HT1080 (cell line): ENCODE results near the gene ALDH3A1. TPM values are rescaled to one million over a fixed set of nuclear protein-coding genes. Genes with fewer than 3 reads are reported as not detected.
"Not testable (repeated sequence)": the region's sequence is repeated elsewhere in the genome, so short reads cannot be mapped to it uniquely, and the experiment has no call there.

Source experiments
- DNase-seq: peaks from one replicate; pipeline ENCODE4 v3.0.0-alpha.2; 2015; ENCODE audit warnings: low read depth
- polyA plus RNA-seq, 2 experiments: library from polyadenylated mRNA; depleted of rRNA; stranded (reverse); fragments of >200 nt; gene quantifications; 2 replicates each; pipeline ENCODE4 v1.2.3, GENCODE V29; 2015
- total RNA-seq: library from RNA; depleted of rRNA; stranded (reverse); fragments of >200 nt; shearing (Covaris generic); gene quantifications from 2 replicates; pipeline ENCODE4 v1.2.3, GENCODE V29; 2014; rRNA removed

The ALDH3A1 gene
- total RNA-seq: 0.85 TPM in 1 of 2 replicates, not detected in the other
- not detected in 2 replicates for polyA plus RNA-seq (2015; cell fraction: cytosol; rRNA removed)
- 0.97 TPM in 1 of 2 replicates, not detected in the other for polyA plus RNA-seq (2015; cell fraction: nucleus; rRNA removed)

DNA sequence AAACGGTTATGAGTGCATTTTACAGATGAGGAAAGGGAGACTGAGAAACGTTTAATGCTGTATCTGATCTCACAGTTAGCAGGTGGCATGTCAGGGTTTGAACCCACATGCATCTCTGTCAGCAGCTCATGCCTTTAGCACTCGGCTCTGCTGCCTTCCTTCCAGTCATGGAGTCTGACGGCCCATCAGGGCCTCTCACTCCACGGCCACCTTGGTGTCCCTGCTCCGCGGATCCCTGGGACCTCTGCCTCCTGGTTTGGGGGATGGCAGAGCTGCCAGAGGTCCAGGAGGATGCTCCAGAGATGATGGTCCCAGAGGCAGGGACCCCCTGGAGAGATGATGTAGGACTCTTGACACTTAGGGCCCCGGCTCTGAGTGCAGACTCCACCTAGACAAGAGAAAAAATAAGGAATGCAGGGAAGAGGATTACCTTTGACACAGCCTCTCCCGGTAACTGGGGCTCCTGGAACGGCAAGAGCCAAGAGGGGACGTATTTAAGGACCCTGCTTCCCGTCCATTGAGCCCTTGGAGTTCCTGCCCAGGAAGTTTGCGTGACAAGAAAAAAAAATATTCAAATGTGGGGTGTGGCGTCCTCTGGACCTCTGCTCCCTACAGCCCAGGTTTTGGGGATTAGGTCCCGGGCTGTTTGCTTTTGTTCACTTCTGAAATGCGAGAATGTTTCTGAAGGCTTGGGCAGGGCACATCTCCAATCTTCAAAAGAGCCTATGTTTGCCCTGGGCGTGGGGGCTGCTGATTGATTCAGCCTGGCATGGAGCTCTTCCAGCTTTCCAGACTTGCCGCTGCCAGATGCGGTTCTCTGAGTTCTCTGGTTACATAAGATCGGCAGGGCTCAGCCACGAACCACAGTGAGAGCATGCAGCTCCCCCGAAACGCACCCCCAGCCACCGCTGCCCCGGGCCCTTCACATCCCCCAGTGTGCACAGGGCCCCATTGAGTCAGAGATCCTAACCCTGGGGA, at the start of gene ALDH3A1:
TSS of gene ALDH3A1 (minus strand) at position 470 of the 978 bp plus-strand sequence. CDS start 3,169 bp downstream, outside the sequence.
- DNase-seq: peak; percentile 17

- no peak for DNase-seq
Observed at GRCh38 chr17:19796457-19796856, 48.4 kb upstream of the ALDH3A1 start.

DNA sequence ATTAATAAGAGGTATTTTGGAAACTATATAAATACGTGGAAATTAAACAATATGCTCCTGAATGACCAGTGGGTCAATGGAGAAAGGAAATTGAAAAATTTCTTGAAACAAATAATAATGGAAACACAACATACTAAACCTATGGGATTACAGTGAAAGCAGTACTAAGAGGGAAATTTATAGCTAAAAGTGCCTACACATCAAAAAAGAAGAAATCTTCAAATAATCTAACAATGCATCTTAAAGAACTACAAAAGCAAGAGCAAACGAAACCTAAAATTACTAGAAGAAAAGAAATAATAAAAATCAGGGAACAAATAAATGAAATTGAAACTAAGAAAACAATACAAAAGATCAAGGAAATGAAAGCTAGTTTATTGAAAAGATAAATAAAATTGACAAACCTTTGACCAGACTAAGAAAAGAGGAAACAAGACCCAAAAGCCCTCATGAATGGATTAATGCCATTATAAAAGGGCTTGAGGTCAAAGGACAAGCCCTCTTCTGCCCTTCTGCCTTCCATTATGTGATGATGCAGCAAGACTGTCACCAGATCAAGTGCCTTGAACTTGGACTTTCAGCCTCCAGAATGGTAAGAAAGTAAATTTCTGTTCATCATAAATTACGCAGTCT, 43.9 kb upstream of the ALDH3A1 start:
- no peak for DNase-seq

DNA sequence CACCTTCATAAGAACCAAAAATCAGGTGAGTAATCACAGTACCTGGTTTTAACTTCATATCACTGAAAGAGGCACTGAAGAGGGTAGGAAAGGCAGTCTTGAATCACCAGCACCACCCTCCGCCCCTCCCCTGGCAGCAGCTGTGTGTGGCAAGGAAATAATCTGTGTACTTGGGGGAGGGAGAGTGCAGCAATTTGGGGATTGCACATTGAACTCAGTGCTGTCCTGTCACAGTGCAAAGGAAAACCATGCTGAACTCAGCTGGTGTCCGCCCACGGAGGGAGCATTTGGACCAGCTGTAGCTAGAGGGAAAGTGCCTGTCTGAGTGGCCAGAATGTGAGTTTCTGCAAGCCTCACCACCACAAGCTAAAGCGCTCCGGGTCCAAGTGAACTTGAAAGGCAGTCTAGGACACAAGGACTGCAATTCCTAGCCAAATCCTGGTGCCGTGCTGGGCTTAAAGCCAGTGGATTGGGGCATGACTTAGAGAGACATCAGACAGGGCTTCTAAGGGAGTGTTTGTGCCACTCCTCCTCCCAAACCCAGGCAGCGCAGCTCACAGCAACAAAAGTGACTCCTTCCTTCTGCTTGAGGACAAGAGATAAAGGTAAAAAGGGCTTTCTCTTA, 39.7 kb upstream of the ALDH3A1 start:
- no peak for DNase-seq

- no peak for DNase-seq
Observed at GRCh38 chr17:19785854-19786253, 37.8 kb upstream of the ALDH3A1 start.

- DNase-seq: no peak
Observed at GRCh38 chr17:19781488-19782458, 33.7 kb upstream of the ALDH3A1 start.

DNA sequence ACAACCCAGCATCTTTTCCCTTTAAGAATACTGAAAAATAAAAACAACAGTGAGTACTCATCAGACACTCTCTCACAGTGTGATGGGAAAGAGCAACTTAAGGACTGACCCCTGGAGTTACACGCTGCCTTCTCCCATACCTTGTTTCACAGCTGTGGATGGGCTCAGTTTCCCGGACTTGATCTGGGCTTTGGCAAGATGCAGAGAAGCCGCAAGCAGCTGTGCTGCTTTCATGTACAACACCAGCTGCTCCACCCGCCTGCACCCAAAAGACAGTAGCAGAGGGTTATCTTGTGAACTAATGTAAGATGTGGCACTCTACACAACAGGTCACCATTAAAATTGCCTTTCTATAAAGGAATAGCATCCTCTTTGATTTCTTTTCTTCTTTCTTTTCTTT, 32.7 kb upstream of the ALDH3A1 start:
- DNase-seq: no peak

- DNase-seq: no peak
Observed at GRCh38 chr17:19773534-19773933, 25.4 kb upstream of the ALDH3A1 start.

- DNase-seq: no peak
Observed at GRCh38 chr17:19771971-19772630, 24.0 kb upstream of the ALDH3A1 start.

DNA sequence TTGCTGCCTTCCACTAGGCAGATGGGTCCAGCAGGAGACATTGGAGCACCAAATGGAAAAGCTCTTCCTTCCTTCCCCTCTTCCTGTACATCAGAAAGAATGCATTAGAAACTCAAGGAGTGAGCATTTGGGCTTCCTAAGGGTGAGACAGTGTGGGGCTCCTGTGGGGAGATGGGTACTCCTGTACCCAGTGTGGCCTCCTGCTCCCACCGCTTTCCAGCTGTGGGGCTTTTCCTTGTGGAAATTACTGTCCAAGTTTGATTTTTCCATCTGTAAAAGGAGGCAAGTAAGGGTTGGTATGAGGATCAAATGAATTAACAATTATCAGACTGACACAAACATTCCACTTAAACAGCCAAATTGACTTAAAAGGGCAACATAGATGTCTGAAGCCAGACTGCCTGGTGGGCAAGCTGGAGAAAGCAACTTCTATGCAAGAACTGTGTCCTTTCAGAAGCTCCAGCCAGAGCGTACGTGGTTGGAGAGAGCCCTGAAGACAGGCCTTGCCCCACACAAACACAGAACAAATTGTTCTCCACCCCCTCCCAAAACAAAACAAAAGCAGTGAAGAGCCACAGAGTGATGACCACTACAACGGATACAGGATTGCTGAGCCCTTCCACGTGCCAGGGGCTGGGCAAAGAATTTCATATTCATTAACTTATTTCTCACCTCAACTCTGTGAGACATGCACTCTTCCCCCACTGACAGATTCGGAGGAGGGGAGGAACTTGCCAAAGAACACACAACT, 23.1 kb upstream of the ALDH3A1 start:
- no peak for DNase-seq

GRCh38 chr17:19769946-19770652, 22.0 kb upstream of the ALDH3A1 start:
- DNase-seq: peak; percentile 50

DNA sequence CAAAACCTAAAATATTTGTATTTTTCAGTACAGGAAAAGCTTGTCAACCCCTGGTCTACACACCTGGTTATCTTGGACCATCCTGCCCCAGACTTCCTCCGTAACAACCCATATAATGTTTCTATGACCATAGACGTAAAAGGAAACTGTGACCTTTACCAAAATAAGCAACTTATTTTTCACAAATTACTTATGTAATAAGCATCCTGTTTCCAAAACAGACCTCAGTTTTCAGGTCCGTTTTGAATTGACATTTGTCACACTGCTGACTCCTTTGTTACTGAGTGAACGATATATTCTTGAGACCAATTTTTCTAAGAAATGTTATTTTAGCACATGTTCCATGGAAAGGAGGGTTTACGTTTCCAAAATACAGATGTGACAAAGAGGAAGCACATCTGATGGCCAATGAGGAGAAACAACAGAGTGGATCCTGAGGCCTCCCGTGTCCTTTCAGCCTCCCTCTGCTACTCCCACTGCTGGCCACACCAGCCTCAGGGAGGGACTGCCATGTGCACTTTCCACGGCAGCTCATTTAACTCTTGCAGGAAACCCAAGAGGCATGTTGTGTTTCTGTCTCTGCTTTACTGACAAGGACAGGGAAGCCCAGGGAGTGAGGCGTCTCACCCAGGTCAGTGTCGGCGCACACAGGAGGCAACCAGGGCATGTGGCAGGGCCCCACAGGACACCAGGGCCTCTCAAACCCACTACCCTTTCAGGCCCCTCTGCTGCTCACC, 20.1 kb upstream of the ALDH3A1 start:
- DNase-seq: no peak

DNA sequence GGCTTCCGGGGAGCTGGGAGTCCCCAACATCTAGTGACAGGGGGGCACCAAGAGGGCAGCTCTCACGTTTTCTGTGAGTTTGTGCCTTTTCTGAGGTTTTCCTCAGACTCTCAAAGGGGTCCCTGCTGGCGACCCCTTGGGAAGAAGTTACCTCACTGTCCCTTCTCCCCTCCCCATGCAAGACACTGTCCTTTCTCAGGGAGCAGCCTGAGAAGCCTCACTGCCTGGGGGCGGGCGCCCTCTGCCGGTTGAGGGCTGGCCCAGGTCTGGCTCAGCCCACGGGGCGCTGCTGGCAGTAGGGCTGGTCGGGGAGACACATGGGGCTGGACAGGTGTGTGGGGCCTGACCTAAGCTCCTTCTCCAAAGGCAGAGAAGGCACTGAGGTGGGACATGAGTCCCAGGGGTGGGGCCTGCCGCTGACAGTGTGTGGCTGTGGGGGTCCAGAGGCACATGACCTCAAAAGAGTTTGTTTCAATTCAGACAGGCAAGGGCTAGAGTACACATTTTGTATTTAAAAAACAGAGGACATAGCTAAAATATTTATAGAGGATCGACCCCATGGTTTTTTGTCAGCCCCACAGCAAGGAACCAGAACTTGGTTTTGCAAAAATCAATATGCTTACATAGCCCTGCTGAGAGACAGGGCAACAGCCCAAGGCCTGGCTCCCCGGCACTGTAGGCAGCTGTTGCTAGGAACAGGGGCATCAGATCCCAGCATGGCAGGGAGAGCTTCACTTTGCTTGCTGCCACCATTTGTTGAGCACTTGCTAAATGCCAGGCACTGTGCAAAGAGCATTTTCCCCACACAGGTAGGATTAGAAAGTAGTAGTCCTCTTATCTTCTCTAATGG, 18.5 kb upstream of the ALDH3A1 start:
- peak; percentile 35 for DNase-seq

DNA sequence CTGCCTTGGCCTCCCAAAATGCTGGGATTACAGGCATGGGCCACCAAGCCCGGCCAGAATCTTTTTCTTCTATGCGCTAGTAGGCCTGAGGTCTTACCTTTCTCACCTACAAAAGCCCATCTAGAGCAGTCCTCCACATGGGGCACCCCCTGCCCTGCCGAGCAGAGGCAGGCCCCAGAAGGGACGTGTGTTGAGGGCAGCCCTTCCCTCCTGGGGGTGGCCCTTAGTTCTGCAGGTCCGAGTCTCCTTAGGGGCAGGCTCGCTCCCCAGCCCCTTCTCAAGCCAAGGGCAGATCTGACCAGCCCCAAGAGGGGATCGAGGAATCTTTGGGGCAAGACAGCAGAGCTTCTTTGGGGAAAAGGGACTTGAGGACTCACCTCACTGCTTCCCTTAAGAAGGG, 17.9 kb upstream of the ALDH3A1 start:
- no peak for DNase-seq

- not testable (repeated sequence) for DNase-seq
Observed at GRCh38 chr17:19763991-19764390, 15.9 kb upstream of the ALDH3A1 start.

GRCh38 chr17:19763416-19763815, 15.3 kb upstream of the ALDH3A1 start:
- DNase-seq: no peak

DNA sequence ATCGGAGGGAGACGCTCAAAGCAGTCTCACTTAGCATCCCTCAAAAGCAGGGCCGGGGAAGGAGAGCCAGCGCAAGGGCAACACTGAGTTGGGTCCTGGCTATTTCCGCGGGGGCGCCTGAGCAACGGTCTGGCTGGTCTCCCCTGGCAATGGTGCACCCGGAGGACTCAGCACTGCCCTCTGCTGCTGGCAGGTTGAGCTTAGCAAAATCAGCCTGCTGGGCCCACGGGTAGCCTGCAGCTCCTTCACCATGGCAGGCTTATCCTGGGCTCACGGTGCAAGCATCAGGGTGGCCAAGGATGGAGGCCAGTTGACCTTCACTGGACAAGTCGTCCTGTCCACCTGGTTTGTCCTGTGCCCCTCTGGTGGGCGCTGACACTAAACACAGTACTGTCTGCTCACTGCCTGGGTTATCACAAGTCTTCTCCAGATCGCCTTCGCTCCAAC, 14.4 kb upstream of the ALDH3A1 start:
- peak; percentile 55 for DNase-seq
